GM19351 (cell line): ENCODE measurements around the gene SUV39H2.
A peak's percentile ranks its signal among the peaks of the same experiment; 100 is the strongest.
"Not testable (repeated sequence)": the region's sequence is repeated elsewhere in the genome, so short reads cannot be mapped to it uniquely, and the experiment has no call there.

Experiments
- ATAC-seq: cut with Tn5 transposase; IDR thresholded peaks from one replicate; pipeline ENCODE4 v1.9.1; 2021; ENCODE audit warnings: mild to moderate bottlenecking, moderate library complexity; ENCODE audit not compliant: unreplicated experiment

Gene SUV39H2

GRCh38 chr10:14926722-14927416 lies 48.2 kb downstream of the SUV39H2 start:
- peak; percentile 99 for ATAC-seq

- ATAC-seq, result no peak
Measured at GRCh38 chr10:14930610-14931009, 51.9 kb downstream of the SUV39H2 start.

GRCh38 chr10:14936584-14936983 lies 57.9 kb downstream of the SUV39H2 start:
- ATAC-seq, result no peak

GRCh38 chr10:14938971-14939370 lies 60.3 kb downstream of the SUV39H2 start:
- ATAC-seq, result not testable (repeated sequence)

- ATAC-seq, result peak; percentile 94
Measured at GRCh38 chr10:14942147-14942949, 63.7 kb downstream of the SUV39H2 start.

DNA sequence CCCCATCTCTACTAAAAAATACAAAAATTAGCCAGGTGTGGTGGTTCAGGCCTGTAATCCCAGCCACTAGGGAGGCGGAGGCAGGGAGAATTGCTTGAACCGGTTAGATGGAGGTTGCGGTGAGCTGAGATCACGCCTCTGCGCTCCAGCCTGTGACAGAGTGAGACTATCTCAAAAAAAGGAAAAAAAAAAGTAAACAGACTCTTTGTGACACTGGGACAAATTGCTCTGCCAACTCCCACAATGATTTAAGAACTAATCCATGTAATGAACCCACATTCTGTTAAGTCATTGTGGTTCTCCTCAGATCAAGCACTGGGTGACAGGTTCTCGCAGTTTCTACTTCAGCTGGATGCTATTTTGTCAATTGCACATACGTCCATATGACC lies 64.3 kb downstream of the SUV39H2 start:
- ATAC-seq, result not testable (repeated sequence)

GRCh38 chr10:14945108-14945507 lies 66.4 kb downstream of the SUV39H2 start:
- ATAC-seq, result no peak

- no peak for ATAC-seq
Measured at GRCh38 chr10:14947268-14947667, 68.6 kb downstream of the SUV39H2 start.

DNA sequence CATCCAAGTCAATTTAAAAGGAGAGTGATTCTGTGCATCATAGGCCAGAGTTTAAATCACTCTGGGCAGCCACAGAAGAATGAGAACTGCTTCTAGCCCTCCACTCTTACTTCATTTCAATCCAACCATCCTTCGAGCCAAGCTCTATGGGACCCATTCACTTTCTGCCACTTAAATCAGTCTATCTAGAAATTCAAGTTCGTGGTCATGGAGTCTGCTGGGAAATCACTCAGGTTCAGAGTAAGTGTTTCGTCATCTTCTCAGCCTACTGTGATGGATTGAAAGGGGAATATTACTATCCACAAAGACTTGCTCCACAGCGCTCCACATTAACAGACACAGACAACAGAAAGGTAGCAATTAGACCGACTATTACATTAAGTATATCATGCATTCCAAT lies 70.6 kb downstream of the SUV39H2 start:
- no peak for ATAC-seq

DNA sequence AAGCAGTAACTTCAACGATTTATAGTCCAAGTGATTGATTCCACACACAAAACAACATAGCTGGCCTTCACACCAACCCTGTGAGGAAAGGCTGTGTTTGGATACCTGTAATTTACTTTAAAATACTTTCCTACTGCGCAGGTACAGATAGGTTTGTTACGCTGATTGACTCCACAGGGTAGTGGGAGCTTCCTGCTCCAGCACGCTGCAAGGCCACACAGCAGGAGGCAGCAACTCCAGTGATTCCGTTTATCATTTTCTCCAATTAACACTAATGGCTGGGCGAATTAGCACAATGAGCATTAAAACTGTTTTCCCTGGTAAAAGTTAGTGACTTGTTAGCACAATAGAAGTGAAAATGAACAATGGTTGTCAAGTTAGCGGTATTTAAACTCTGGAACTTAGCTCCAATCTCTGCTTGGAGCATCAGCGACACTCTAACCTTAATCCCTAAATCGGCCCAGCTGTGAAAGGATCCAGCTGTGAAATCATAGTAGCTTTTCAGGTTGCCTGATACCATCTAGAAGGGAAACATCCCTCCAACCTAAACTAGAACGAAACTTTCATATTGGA lies 74.3 kb downstream of the SUV39H2 start:
- no peak for ATAC-seq

DNA sequence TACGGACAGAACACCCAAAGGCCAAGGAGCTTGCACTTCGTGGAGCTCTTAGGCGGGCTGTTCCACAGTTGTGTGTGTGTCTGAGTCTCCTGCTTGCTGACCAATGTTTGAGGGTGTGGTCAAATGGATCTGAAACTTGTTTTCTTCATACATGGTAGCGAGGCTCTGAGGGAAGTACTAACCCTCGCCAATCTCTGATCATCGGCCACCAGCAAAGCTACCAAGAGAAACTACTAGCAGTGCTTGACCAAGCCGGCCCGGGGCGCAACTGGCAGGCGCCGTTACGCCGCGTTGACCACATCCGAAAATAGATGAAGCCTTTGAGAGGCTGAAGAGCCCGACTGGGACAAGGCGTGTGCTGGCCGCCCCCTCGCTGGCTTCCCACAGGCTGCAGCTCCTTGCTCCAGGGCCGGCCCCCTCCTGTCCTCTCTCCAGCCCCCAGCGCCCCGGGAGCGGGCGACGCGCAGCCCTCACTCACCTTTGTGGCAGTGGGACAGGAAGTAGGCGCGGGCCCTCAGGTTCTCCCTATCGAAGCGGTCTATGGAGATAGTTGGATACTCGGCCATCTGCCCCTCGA lies 74.8 kb downstream of the SUV39H2 start:
- peak; percentile 38 for ATAC-seq
